Effector CD8-positive, alpha-beta T cell (primary cell): ENCODE data around the gene POLR2J3.
"Not testable (repeated sequence)": the region's sequence is repeated elsewhere in the genome, so short reads cannot be mapped to it uniquely, and the experiment has no call there.

ENCODE experiments used
- DNase-seq: peaks from one replicate; lab custom pipeline; 2025; lab: John Stamatoyannopoulos, UW
- total RNA-seq, 4 experiments: gene quantifications; one replicate each; lab custom pipeline; 2026; lab: John Stamatoyannopoulos, UW

Gene POLR2J3
- total RNA-seq, result 1.4 to 5.7 (median 3.3) reads per million in 4 experiments

DNA sequence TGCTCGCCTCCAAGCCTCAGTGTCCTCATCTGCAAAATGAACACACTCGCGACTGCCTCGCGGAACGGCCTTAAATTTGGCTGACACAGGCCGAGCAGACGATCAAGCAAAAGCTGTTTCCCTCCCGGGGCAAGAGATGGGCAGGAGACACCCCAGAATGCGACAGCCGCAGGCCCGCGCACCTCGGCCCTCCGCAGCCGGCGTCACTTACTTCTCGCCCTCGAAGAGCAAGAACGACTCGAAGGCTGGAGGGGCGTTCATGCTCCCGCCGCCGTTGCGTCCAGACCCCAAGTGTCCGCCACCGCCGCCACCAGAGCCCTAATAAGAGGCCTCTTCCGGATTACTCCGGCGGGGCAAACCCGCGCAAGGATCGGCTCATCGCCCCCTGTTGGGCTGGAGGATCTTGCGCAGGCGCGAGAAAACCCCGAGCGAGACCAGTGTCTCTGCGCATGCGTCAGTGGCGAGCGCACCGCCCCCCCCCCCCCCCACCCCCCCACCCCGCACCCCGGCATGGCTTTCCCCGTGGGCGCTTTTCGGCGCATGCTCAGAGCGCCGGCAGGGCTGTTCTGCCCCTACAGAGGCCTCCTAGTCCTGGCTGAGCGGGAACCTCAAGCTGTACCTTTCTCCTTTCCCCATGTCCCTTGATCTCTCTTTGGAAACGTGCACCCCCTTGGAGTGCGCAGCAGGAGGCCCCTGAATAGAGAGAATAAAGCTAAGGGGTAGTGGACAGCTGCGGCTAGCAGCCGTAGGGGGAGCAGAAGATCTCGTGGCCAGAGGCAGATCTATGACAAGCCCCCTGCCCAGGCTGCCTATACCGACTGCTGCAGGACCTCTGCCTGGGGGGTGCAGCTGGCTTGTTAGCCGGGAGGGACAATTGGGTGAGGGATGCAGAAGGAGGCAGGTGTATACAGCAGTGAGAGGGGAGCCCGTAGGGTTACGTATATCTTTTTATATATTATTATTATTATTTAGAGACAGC, at the start of gene POLR2J3:
Gene POLR2J3 (minus strand): TSS at position 323 of the 979 bp plus-strand sequence. CDS start 62 bp downstream, at position 261.
- DNase-seq, result not testable (repeated sequence)

DNA sequence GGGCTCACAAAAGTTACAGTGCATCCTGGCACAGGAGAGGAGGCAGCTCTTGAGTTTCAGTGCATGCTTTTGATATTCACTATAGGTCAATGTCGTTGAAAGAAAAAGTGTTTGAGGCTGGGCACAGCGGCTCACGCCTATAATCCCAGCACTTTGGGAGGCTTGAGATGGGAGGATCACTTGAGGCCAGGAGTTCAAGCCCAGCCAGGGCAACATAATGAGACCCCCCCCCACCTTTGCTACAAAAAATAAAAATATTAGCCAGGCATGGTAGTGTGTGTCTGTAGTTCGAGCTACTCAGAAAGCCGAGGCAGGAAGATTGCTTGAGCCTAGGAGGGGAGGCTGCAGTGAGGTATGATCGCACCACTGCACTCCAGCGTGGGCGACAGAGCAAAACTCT, 45.7 kb upstream of the POLR2J3 start:
- not testable (repeated sequence) for DNase-seq

DNA sequence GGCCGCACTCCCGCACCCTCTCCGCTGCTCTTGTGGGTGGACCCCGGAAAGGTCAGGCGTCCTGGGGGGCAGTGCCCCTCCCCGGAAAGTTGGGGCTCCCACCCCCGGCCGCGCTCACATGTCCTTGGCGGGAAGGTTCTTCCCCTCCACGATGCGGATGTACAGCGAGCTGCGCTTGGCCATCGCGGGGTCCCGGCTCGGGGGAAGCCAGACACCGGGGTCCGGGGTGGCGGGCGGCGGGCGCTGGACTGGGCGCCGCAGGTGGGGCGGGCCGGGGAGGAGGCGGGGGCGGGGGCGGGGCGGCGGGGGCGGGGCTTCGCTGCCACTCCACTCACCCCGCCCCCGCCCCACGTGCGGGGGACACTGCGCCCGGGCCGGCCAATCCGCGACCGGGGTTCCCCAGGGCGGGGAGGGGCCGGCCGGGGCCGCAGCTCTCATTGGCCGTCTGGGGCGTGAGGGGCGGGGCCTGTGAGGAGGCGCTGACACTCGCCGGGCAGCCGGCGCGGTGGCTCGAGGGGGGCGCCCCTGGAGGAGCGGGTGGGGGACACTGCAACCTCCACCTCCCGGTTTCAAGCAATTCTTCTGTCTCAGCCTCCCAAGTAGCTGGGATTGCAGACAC, 44.2 kb upstream of the POLR2J3 start, which contains the start of gene RASA4:
Gene RASA4 (minus strand): TSS at position 250 of the 619 bp plus-strand sequence. CDS start 67 bp downstream, at position 183.
- DNase-seq, result not testable (repeated sequence)

DNA sequence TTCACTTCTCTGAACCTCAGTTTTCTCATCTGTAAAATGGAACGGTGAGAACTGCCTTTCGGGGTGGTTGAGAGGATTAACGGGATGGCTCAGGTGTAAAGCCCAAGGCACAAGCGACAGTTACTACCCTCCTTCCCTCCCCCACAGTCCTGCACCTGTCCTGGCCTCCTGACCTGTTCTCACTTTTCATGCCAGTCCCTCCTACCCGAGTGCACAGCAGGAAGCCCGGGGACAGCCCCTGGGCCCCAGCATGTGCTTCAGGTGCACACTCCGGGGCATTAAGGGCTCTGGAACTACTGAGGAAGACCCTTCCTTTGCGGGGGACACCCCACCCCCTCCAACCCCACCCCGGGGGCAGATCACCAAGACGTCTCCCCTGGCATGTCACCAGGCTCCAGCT, 43.5 kb upstream of the POLR2J3 start:
- not testable (repeated sequence) for DNase-seq

DNA sequence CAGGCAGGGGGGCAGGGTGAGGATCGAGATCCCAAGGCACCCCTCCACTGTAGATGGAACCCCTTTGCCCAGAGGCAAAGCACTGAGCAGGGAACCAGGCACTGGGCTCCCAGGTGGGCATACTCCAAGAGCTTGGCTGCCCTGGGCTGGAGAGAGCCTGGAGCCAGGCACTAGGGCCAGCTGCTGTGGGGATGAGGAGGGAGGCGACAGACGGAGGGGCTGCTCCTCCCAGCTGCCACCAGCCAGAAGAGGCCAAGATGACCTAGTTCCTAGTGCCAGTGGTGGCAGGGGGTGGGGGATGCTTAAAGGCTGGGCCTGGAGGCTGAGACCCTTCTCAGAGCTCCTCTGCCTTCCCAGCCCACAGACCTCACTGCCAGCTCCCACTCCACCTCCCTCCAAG, 42.5 kb upstream of the POLR2J3 start:
- DNase-seq, result not testable (repeated sequence)

DNA sequence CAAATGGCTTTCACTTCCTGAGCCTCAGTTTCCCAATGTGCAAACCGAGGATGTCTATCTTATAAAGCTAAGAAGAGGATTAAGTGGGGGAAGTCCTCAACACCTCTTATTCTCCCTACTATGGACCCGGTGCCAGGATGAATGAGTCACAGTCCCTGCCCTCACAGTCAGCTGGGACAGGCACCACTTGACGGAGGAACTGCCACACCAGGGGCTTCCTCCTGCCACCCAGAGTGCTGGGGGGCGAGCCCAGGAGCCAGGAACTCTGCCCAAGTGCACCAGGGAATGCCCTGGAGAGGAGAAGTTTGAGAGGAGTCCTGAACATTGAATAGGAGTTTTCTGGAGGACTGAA, 41.9 kb upstream of the POLR2J3 start:
- not testable (repeated sequence) for DNase-seq

DNA sequence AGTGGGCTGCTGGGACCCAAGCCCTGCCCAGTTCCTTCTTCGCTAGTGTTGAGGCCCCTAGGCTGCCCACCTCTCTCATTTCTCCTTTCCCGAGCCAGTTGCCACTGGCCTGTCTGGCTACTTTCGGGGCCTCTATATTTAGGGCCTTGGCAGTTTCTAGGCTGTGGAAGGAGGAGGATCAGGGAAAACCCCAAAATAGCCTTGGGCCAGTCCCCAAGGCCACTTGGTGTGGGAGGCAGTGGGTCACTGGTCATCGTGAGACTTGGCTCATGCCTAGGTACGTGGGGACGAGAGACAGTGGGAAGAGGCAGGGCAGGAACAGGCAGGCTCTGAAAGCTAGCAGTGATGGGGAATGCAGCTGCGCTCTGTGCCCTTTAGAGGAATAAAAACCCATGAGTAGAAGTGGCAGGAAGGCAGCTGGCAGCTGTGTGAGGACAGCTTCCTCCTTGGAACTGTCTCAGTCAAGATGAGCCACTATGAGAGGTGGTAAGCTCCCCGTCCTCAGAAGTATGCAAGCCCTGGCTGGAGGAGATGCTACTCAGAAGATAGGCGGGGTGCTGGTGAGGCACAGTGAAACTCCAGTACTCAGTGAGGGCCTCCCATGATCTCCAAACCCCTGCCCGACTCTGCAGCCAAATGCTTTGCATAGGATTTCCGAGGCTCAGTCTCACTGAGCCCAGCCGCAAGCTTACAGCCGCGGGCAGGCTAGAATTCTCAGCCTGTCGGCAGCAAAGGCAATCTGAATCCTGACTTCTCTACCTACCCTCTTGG, 41.4 kb upstream of the POLR2J3 start:
- not testable (repeated sequence) for DNase-seq

DNA sequence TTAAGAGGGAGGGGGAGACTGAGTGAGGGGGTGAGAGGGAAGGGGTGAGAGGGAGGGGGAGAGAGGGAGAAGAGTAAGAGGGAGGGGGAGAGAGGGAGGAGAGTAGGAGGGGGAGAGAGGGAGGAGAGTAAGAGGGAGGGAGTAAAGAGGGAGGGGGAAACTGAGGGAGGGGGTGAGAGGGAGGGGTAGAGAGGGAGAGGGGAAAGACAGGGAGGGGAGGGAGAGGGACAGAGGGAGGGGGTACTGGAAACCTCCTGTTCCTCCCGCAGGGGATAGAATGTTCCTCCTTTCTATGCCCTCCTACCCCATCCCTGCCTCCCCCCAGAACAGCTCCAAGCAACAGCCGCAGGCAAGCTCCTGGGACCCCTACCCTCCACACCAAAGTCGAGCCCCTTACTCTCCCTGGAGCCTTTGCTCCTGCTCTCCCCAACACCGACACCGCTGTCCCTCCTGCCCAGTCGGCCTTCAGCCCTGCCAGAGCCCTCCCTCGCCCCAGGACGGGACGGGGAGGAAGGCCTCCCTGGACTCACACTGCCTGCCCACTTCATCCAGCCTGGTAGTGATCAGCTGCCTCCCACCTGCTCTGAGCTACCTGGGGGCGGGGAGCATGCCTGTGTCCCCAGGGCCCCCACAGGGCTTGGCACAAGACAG, 39.4 kb upstream of the POLR2J3 start:
- DNase-seq, result not testable (repeated sequence)

DNA sequence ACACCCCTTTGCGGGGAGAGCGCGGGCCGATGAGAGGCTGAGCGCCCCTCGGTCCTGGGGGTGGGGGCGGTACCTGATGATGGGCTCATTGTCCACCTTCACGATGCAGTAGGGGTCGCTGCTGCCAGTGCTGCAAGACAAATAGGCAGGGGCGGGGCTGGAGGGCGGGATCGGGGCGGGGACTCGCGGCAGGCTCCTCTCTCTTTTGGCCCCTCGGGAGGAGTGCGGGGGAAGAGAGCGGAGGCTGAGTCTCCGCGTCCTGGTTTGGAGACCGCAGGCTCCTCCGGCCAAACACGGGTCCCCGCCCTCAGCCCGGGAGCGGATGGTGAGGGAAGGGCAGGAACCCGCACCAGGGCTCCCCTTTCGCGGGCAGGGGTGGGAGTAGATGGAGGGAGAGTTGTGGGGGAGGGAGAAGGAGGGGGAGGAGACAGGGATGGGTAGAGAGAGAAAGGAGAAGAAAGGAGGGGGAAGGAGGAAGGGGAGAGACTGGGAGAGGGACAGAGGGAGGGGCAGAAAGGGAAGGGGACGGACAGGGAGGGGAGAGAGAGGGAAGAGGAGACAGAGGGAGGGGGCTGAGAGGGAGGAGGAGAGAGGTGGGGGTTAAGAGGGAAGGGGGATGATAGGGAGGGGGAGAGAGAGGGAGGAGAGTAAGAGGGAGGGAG, 38.8 kb upstream of the POLR2J3 start:
- not testable (repeated sequence) for DNase-seq

DNA sequence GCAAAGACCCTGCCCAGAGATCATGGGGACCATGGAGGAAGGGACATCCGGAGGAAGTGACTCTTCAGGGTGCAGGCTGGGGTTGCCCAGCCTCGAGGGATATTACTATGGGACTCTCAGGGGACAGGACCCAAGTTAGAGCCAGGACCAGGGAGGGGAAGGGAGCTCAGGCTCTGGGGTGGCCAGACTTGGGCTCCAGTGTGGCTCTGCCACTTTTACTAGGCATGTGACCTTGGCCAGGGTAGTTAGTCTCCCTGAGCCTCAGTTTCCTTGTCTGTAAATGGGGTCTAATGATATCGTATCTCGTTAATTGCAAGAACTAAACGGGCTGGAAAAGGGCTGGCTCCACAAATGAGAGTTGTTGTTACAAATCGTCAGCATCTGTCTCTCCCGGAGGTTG, 38.1 kb upstream of the POLR2J3 start:
- DNase-seq, result not testable (repeated sequence)

DNA sequence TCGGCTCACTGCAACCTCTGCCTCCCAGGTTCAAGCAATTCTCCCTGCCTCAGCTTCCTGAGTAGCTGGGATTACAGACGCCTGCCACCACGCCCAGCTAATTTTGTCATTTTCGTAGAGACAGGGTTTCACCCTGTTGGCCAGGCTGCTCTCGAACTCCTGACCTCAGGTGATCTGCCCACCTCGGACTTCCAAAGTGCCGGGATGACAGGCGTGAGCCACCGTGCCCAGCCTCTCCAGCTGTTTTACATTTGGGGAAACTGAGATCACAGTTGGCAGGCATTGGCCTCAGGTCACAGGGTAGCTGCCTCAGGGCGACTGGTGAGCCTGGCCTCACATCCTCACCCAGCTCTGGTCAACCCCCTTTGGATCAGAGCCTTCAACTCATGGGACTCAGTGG, 37.4 kb upstream of the POLR2J3 start:
- DNase-seq, result not testable (repeated sequence)

DNA sequence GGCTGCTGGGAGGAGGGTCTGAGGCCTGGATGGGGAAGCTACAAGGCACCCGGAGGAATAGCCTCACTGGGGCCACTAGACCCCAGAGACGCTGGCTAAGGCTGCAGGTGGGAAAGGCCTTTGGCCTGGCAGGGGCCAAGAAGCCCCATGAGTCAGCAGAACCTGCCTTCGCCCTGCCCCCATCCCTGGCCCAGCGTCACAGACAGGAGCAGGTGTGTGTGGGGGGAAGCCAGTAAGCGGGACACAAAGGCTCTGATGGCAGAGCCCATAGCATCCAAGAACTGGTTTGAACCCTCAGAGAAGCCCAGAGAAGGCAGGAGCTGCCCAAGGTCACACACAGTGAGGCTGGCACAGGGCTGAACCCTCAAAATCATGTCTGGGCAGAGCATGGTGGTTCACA, 34.5 kb upstream of the POLR2J3 start:
- DNase-seq, result not testable (repeated sequence)

DNA sequence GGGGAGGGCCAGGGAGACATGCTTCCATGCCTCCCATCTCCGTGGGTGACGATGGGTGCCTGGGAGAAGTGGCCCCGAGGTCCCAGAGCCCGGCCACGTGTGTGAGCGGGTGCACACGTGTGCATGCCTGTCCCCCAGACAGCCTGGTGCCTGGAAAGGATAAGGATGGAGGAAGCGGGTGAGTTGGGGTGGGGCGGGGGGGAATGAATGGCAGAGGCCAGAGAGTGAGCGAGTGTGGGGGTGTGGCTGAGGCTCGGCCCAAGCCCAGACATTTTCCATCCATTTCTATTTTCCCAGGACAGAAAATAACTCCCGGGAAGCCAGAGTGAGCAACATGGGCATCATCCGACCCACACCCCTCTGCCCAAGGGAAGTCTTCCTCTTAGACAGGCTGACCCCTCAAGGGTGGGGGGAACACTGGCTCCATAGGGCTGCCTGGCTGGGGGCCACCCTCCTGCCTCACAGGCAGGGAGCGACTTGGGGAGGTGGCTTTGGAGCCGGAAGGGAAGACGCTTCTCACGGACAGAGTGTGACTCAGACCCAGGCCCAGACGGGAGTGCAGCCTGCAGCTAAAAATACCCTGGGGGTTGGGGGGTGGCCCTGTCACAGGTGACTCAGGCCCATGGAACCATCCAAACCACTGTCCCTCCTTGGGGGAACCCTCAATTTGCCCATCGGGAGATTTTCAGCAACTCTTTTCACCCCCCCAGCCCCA, 32.2 kb upstream of the POLR2J3 start:
- not testable (repeated sequence) for DNase-seq

DNA sequence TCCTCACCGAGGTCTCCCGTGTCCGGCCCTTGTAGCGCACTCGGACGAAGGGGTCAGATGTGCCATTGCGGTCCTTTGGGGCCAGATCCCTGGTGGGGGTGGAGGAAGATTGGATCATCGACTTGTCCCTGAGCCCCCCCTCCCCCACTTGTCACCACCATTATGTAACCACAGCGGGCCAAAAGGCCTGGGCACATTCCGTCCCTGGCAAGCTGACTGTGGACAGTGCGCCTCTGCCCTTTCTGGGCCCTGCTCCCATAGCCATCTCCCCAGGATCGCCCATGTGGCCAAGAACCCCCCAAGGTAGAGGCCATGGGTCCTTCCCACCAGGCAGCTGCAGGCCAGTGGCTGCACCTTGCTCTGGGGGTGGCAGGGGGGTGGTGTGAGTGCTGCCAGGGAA, 29.9 kb upstream of the POLR2J3 start:
- DNase-seq, result not testable (repeated sequence)

DNA sequence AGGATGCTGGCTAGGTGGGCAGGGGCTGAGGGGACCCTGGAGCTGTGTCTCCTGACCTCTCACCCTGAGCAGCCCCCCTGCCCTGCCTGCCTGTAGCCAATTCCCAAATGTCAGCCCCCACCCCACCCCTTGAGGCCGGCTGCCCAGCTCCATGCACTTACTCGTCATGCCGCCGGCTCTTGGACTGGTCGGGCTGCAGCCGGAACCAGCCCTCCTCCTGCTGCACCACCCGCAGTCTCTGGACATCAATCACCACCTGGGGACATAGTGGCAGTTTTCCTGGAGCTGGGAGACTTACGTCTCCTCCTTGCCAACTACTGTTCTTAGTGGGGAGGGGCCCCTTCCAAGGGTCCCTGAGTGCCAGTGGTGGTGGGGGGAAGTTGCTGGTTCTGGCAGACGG, 27.3 kb upstream of the POLR2J3 start:
- not testable (repeated sequence) for DNase-seq

DNA sequence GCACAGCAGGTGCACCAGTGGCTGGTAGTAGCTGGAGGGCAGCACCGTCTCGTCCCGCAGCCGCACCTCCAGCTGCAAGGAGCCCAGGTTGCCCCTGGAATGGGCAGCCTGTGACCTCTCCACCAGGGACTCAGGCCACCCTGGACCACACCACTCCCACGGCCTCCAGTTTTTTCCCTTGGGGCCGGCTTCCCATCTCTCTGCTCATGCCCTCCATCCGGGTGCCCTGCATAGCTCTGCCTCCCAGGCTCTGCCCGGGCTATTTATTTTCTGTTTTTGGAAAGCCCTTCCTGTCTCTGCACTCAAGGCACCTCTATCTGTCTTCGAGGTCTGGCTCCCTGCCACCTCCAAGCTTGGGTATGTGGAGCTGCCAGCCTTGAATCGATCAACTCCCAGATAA, 23.7 kb upstream of the POLR2J3 start:
- DNase-seq, result not testable (repeated sequence)

DNA sequence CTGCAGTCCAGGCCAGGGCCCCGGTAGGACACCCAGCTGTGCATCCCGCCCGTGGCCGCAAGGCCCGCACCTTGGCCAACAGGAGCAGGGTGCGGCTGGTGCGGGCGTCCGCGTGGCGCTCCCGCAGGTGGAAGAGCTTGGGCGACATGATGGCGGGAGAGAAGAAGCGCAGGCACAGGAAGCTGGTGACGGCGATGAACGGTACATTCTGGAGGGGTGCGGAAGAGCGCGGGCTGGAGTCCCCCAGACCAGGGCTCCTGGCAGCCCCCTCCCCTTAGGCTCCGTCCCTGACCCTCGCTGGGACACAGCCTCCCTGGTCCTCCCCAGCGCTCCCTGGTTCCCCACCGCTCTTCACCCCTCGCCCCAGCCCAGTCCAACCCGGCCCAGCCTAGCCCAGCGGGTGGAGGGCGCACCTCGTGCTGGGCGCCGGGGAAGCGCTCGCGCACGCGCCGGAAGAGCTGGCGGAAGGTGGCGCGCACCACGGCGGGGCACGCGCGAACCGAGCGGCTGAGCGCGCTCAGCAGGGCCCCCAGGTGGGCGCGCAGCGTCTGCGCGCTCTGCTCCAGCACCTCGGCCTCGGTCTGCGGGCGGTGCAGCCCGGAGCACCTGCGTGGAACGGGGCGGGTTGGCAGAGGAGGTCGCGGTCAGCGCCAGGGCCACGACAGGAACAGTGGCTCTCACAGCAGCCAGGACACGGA, 21.4 kb upstream of the POLR2J3 start:
- DNase-seq, result not testable (repeated sequence)

DNA sequence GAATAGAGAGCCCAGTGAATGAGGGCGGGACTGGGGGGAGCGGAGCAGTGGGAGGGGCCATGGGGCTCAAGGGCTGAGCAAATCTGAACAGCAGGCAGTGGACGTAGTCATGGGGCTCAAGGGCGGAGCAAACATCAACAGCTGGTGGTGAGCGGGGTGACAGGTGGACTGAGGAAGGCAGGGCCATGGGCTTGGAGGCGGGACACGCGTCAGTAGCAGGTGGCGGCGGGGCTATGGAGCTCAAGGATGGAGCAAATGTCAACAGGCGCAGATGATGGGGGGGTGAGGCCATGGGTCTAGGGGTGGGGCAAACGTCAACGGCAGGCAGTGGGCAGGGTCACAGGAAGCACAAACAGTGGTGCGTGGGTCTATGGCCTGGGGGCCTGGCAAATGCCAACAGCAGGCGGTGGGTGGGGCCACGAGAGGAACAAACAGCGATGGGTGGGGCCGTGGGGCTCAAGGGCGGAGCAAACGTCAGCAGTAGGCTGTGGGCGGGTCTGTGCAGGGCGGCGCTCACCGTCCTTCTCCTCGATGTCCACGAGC, 20.2 kb upstream of the POLR2J3 start:
- DNase-seq, result not testable (repeated sequence)

DNA sequence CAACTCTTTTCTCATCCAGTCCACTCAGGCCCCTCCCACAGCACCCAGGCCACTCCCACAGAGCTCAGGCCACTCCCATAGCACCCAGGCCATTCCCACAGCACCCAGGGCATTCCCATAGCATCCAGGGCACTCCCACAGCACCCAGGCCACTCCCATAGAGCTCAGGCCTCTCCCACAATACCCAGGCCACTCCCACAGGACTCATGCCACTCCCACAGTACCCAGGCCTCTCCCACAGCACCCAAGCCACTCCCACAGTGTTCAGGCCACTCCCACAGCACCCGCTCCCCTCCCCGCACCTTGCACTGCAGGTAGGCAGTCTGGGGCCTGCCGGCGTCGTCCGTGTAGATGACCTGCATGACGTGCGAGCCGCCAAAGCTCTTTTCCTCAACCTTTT, 17.5 kb upstream of the POLR2J3 start:
- not testable (repeated sequence) for DNase-seq
